Epithelial cell of proximal tubule (primary cell): ENCODE measurements around the gene PSMD13. TPM values are rescaled to one million over a fixed set of nuclear protein-coding genes. Genes with fewer than 3 reads are reported as not detected.

Experiments used
- DNase-seq: peaks from one replicate; pipeline ENCODE4 v3.0.0-alpha.2; 2011; ENCODE audit warnings: low read depth
- H3K4me3 ChIP-seq: 2 replicates; pipeline ENCODE4 v1.5.1; 2011; ENCODE audit warnings: low read depth, mild to moderate bottlenecking, low read length
- CTCF ChIP-seq: conservative IDR thresholded peaks from 2 replicates; pipeline ENCODE4 v1.5.1; 2012; ENCODE audit warnings: low read depth, mild to moderate bottlenecking, low read length
- total RNA-seq: library from RNA; depleted of rRNA; stranded (reverse); fragments of >200 nt; gene quantifications from 2 replicates; pipeline ENCODE4 v1.2.3, GENCODE V29; 2015

PSMD13 gene
- total RNA-seq, 1 donor from 2014 or later = 222 TPM

- no peak for TF ChIP-seq CTCF
- no peak for DNase-seq
- H3K4me3 ChIP-seq = no peak overlapping the region
These were observed 55.7 kb downstream of the PSMD13 start for GRCh38 chr11:292211-293121.

GRCh38 chr11:293271-293851 lies 56.6 kb downstream of the PSMD13 start:
- DNase-seq = no peak
- TF ChIP-seq CTCF = no peak

GRCh38 chr11:293852-294661 lies 57.3 kb downstream of the PSMD13 start:
- DNase-seq = no peak
- TF ChIP-seq CTCF = no peak
- H3K4me3 ChIP-seq = no peak overlapping the region

More at GRCh38 chr11:293271-293851, 56.6 kb downstream of the PSMD13 start:
- H3K4me3 ChIP-seq = no peak overlapping the region

GRCh38 chr11:294780-295179 lies 58.0 kb downstream of the PSMD13 start:
- DNase-seq = no peak
- no peak for TF ChIP-seq CTCF
- H3K4me3 ChIP-seq = no peak overlapping the region

- TF ChIP-seq CTCF = no peak
- no peak overlapping the region for H3K4me3 ChIP-seq
- no peak for DNase-seq
These were observed 58.8 kb downstream of the PSMD13 start for GRCh38 chr11:295351-296170.
